Neural progenitor cell (in vitro differentiated cells): ENCODE results near the gene TMBIM4. TPM values are rescaled to one million over a fixed set of nuclear protein-coding genes. Genes with fewer than 3 reads are reported as not detected.

ENCODE experiments used
- DNase-seq: peaks from one replicate; pipeline ENCODE4 v3.0.0-alpha.2; 2016; ENCODE audit warnings: low spot score
- H2AFZ ChIP-seq: fragments of 200-600 bp; sonication (generic); replicated peaks from 2 replicates; pipeline ENCODE4 v1.6.1; 2016; ENCODE audit warnings: antibody characterized with exemption
- H3F3A ChIP-seq: fragments of 200-600 bp; sonication (generic); 2 replicates; pipeline ENCODE4 v1.6.1; 2016; ENCODE audit warnings: antibody characterized with exemption, low read depth
- H3K27ac ChIP-seq: fragments of 200-600 bp; sonication (generic); 2 replicates; pipeline ENCODE4 v1.5.1; 2016; ENCODE audit warnings: mild to moderate bottlenecking
- H3K27me3 ChIP-seq: fragments of 200-600 bp; sonication (generic); 2 replicates; pipeline ENCODE4 v1.6.1; 2016; ENCODE audit warnings: mild to moderate bottlenecking, moderate library complexity
- H3K36me3 ChIP-seq: fragments of 200-600 bp; sonication (generic); 2 replicates; pipeline ENCODE4 v1.5.1; 2016
- H3K4me1 ChIP-seq: fragments of 200-600 bp; sonication (generic); 2 replicates; pipeline ENCODE4 v1.6.1; 2016; ENCODE audit warnings: mixed run types
- H3K4me2 ChIP-seq: fragments of 200-600 bp; sonication (generic); 2 replicates; pipeline ENCODE4 v1.6.1; 2016
- H3K4me3 ChIP-seq: fragments of 200-600 bp; sonication (generic); 2 replicates; pipeline ENCODE4 v1.5.1; 2016
- H3K79me2 ChIP-seq: fragments of 200-600 bp; sonication (generic); 2 replicates; pipeline ENCODE4 v1.6.1; 2016; ENCODE audit warnings: low read depth
- H3K9ac ChIP-seq: fragments of 200-600 bp; sonication (generic); 2 replicates; pipeline ENCODE4 v1.6.1; 2016
- H3K9me3 ChIP-seq: fragments of 200-600 bp; sonication (generic); 2 replicates; pipeline ENCODE4 v1.5.1; 2016; ENCODE audit warnings: low read depth
- H4K20me1 ChIP-seq: fragments of 200-600 bp; sonication (generic); 2 replicates; pipeline ENCODE4 v1.6.1; 2016; ENCODE audit warnings: low read depth
- H3K27ac Mint-ChIP-seq: 3 replicates; pipeline ENCODE4 v1.8.0; 2021; ENCODE audit warnings: mixed read lengths
- H3K27me3 Mint-ChIP-seq: 2 replicates; pipeline ENCODE4 v1.8.0; 2022; ENCODE audit warnings: low read depth, mild to moderate bottlenecking, inconsistent platforms, moderate library complexity, mixed read lengths; ENCODE audit not compliant: insufficient read depth
- H3K36me3 Mint-ChIP-seq: 3 replicates; pipeline ENCODE4 v1.8.0; 2021; ENCODE audit warnings: mixed read lengths
- H3K4me1 Mint-ChIP-seq: 3 replicates; pipeline ENCODE4 v1.8.0; 2021; ENCODE audit warnings: mixed read lengths
- H3K4me3 Mint-ChIP-seq: 3 replicates; pipeline ENCODE4 v1.8.0; 2021; ENCODE audit warnings: mild to moderate bottlenecking, moderate library complexity, mixed read lengths
- H3K9me3 Mint-ChIP-seq: 3 replicates; pipeline ENCODE4 v1.8.0; 2020; ENCODE audit warnings: mixed read lengths
- EZH2 ChIP-seq: fragments of 200-600 bp; sonication (generic); IDR thresholded peaks from 2 replicates; pipeline ENCODE4 v1.6.1; 2017; ENCODE audit warnings: antibody characterized with exemption, mild to moderate bottlenecking, moderate library complexity
- EZH2phosphoT487 ChIP-seq: fragments of 200-600 bp; sonication (generic); IDR thresholded peaks from 2 replicates; pipeline ENCODE4 v1.6.1; 2017; ENCODE audit warnings: antibody characterized with exemption
- total RNA-seq: library from RNA; depleted of rRNA; stranded (reverse); fragments of >200 nt; gene quantifications from 2 replicates; pipeline ENCODE4 v1.2.3, GENCODE V29; 2015; ENCODE audit warnings: low replicate concordance
- TF ChIP-seq, protein P1 (sequence below): fragments of 200-600 bp; sonication (generic); IDR thresholded peaks from 2 replicates; pipeline ENCODE4 v1.5.1; 2017; ENCODE audit warnings: antibody characterized with exemption, mild to moderate bottlenecking

TMBIM4 gene
- total RNA-seq, 1 donor from 2014 or later: 63.7 TPM

DNA sequence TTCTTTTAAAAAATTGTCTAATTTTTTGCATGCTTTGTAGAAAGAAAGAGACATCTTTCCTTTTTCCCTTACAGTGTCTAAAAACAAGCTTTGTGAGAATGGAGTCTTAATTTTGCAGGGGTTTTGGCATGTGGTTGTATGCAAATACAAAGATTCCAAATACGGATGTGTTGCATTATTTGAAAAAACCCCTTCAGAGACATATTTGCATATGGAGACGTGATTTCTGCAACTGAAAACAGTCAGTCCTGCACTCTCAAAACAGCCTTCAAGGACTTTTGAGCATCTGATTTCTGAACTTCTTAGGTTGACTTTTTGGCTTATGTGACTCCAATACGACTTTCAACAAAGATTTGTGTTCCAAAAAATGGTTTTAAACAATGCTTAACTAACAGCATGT, 27.0 kb upstream of the TMBIM4 start:
- H3K27me3 ChIP-seq: peaks cover under 1% of the 10 kb centered on the region
- H3K9ac ChIP-seq: no peak overlapping the region
- Mint-ChIP-seq H3K27ac (no peak overlapping the region), H3K27me3 (peaks cover 4% of the 10 kb centered on the region), H3K4me1 (no peaks in the 10 kb centered on the region), H3K4me3 (no peak overlapping the region), H3K36me3 (no peaks in the 10 kb centered on the region), H3K9me3 (peaks cover 5% of the 10 kb centered on the region)
- no peak overlapping the region for H3K4me2 ChIP-seq
- H2AFZ ChIP-seq: no peak overlapping the region
- TF ChIP-seq EZH2phosphoT487 (no peak), EZH2 (no peak)
- TF ChIP-seq, protein P1, sequence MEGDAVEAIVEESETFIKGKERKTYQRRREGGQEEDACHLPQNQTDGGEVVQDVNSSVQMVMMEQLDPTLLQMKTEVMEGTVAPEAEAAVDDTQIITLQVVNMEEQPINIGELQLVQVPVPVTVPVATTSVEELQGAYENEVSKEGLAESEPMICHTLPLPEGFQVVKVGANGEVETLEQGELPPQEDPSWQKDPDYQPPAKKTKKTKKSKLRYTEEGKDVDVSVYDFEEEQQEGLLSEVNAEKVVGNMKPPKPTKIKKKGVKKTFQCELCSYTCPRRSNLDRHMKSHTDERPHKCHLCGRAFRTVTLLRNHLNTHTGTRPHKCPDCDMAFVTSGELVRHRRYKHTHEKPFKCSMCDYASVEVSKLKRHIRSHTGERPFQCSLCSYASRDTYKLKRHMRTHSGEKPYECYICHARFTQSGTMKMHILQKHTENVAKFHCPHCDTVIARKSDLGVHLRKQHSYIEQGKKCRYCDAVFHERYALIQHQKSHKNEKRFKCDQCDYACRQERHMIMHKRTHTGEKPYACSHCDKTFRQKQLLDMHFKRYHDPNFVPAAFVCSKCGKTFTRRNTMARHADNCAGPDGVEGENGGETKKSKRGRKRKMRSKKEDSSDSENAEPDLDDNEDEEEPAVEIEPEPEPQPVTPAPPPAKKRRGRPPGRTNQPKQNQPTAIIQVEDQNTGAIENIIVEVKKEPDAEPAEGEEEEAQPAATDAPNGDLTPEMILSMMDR: no peak
- H3K79me2 ChIP-seq: no peaks in the 10 kb centered on the region
- H3K4me1 ChIP-seq: no peaks in the 10 kb centered on the region
- no peak for DNase-seq
- no peak overlapping the region for H3K4me3 ChIP-seq
- H3K27ac ChIP-seq: no peak overlapping the region
- no peaks in the 10 kb centered on the region for H3K36me3 ChIP-seq
- H3F3A ChIP-seq: no peaks in the 10 kb centered on the region
- no peaks in the 10 kb centered on the region for H4K20me1 ChIP-seq
- H3K9me3 ChIP-seq: no peaks in the 10 kb centered on the region

DNA sequence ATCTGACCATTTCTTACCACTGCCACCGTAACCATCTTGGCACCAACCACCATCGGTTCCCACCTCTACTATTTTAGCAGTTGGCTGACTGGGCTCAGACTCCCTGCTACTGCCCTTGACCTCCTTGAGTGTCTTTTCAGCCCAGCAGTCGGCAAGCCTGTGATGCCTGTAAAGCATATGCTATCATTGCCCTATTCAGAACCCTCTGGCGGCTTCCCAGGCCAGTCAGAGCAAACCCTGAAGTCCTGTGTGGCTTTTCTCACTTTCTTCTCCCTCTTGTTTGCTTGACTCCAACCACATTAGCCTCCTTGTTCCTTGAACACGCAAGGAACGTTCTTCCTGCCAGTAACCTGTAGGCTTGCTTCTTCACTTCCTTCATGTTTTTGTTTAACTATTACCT, 25.4 kb upstream of the TMBIM4 start:
- no peaks in the 10 kb centered on the region for H3K36me3 ChIP-seq
- no peak for DNase-seq
- no peak overlapping the region for H2AFZ ChIP-seq
- Mint-ChIP-seq H3K4me1 (no peaks in the 10 kb centered on the region), H3K27ac (no peak overlapping the region), H3K9me3 (peaks cover 3% of the 10 kb centered on the region), H3K4me3 (no peak overlapping the region), H3K36me3 (no peaks in the 10 kb centered on the region), H3K27me3 (peaks cover 16% of the 10 kb centered on the region)
- H4K20me1 ChIP-seq: no peaks in the 10 kb centered on the region
- H3K27ac ChIP-seq: no peak overlapping the region
- no peaks in the 10 kb centered on the region for H3K9me3 ChIP-seq
- TF ChIP-seq EZH2phosphoT487 (no peak), EZH2 (no peak)
- TF ChIP-seq, protein P1: no peak
- no peak overlapping the region for H3K4me3 ChIP-seq
- H3F3A ChIP-seq: no peaks in the 10 kb centered on the region
- H3K79me2 ChIP-seq: no peaks in the 10 kb centered on the region
- no peak overlapping the region for H3K9ac ChIP-seq
- peaks cover 16% of the 10 kb centered on the region for H3K27me3 ChIP-seq
- no peaks in the 10 kb centered on the region for H3K4me1 ChIP-seq
- H3K4me2 ChIP-seq: no peak overlapping the region

DNA sequence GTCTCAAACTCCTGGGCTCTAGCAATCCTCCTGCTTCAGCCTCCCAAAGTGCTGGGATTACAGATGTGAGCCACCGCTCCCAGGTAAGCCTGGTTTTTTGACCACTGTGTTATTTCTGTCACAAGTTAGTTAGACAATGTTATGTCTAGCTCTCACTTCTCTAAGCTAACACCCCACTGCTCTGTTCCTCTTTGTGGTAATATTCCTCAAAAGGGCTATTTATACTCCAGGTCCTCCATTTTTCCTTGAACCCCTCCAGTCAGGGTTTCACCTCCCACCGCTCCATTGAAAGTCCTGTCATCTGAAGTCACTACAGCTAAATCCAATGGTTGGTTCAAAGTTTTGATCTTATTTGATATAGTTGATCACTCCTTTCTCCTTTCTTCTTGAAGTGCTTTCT, 24.3 kb upstream of the TMBIM4 start:
- H3K9me3 Mint-ChIP-seq: no peaks in the 10 kb centered on the region
- Histone ChIP-seq H3K27me3 (peaks cover 27% of the 10 kb centered on the region), H3K36me3 (no peaks in the 10 kb centered on the region), H3K9me3 (no peaks in the 10 kb centered on the region), H3K9ac (no peak overlapping the region), H2AFZ (no peak overlapping the region), H3K4me3 (no peak overlapping the region), H3K27ac (no peak overlapping the region), H3K4me1 (no peaks in the 10 kb centered on the region), H3K4me2 (no peak overlapping the region), H3K79me2 (no peaks in the 10 kb centered on the region), H3F3A (no peaks in the 10 kb centered on the region), H4K20me1 (no peaks in the 10 kb centered on the region)
- no peak for TF ChIP-seq EZH2
- TF ChIP-seq, protein P1: no peak
- TF ChIP-seq EZH2phosphoT487: no peak
- no peaks in the 10 kb centered on the region for H3K36me3 Mint-ChIP-seq
- no peak overlapping the region for H3K27ac Mint-ChIP-seq
- no peak overlapping the region for H3K4me3 Mint-ChIP-seq
- no peaks in the 10 kb centered on the region for H3K4me1 Mint-ChIP-seq
- H3K27me3 Mint-ChIP-seq: peaks cover 23% of the 10 kb centered on the region
- no peak for DNase-seq
